SK-N-SH (cell line): ENCODE data around the gene COL24A1. TPM values are rescaled to one million over a fixed set of nuclear protein-coding genes. Genes with fewer than 3 reads are reported as not detected.

Experiments used
- CTCF ChIA-PET: fragments of 300-600, 350-600 bp; formaldehyde crosslinking; extraction: SDS; loops from one replicate; lab custom pipeline; 2021; lab: Yijun Ruan, JAX
- POLR2A ChIA-PET: fragments of 350-600 bp; sonication (Branson Sonifier 250); formaldehyde crosslinking; extraction: SDS; loops from one replicate; lab custom pipeline; 2020; ENCODE audit warnings: antibody characterized with exemption, inconsistent platforms; lab: Yijun Ruan, JAX
- DNase-seq: peaks from one replicate; pipeline ENCODE4 v3.0.0; 2012
- H2AFZ ChIP-seq: fragments of 200-600 bp; sonication (generic); 2 replicates; pipeline ENCODE4 v1.8.1; 2016; ENCODE audit warnings: antibody characterized with exemption, mild to moderate bottlenecking, low read depth
- H3F3A ChIP-seq: fragments of 200-600 bp; sonication (generic); replicated peaks from 2 replicates; pipeline ENCODE3; 2016; ENCODE audit warnings: antibody characterized with exemption, mild to moderate bottlenecking; ENCODE audit not compliant: insufficient read depth
- H3K27ac ChIP-seq, 2 experiments: fragments of 200-500 bp in 1 of 2; fragments of 200-600 bp in 1 of 2; sonication (Bioruptor generic) in 1 of 2; sonication (generic), shearing (Covaris generic) in 1 of 2; 2 replicates each; pipeline versions ENCODE4 v1.5.1 to v1.6.1; 2014 to 2016; ENCODE audit warnings: low read depth in 2 of 2, inconsistent platforms in 1 of 2, low read length in 1 of 2, mild to moderate bottlenecking in 1 of 2, mixed read lengths in 1 of 2
- H3K27me3 ChIP-seq: fragments of 200-600 bp; sonication (generic), shearing (Covaris generic); 2 replicates; pipeline ENCODE4 v1.6.1; 2016; ENCODE audit warnings: mixed run types; ENCODE audit not compliant: insufficient read depth
- H3K36me3 ChIP-seq, 2 experiments: fragments of 200-500 bp in 1 of 2; fragments of 200-600 bp in 1 of 2; sonication (Bioruptor generic) in 1 of 2; sonication (generic) in 1 of 2; replicated peaks in 1 of 2; 2 replicates each; pipeline versions ENCODE3 to v1.5.1; 2014 to 2016; ENCODE audit warnings: low read length in 1 of 2, mild to moderate bottlenecking in 1 of 2; ENCODE audit not compliant: insufficient read depth in 2 of 2, control insufficient read depth in 1 of 2
- H3K4me1 ChIP-seq, 2 experiments: fragments of 200-500 bp in 1 of 2; fragments of 200-600 bp in 1 of 2; sonication (Bioruptor generic) in 1 of 2; sonication (generic), shearing (Covaris generic) in 1 of 2; 2 replicates each; pipeline versions ENCODE4 v1.5.1 to v1.6.1; 2014 to 2016; ENCODE audit warnings: low read depth in 1 of 2, low read length in 1 of 2, mixed run types in 1 of 2; ENCODE audit not compliant: insufficient read depth in 2 of 2, control insufficient read depth in 1 of 2
- H3K4me2 ChIP-seq: fragments of 200-600 bp; sonication (generic), shearing (Covaris generic); 2 replicates; pipeline ENCODE4 v1.6.1; 2017; ENCODE audit warnings: mixed run types
- H3K4me3 ChIP-seq, 2 experiments: fragments of 200-500 bp in 1 of 2; fragments of 200-600 bp in 1 of 2; sonication (Bioruptor generic) in 1 of 2; sonication (generic), shearing (Covaris generic) in 1 of 2; 2 replicates each; pipeline versions ENCODE4 v1.5.1 to v1.8.1; 2014 to 2016; ENCODE audit warnings: low read depth in 2 of 2, inconsistent platforms in 1 of 2, low read length in 1 of 2, mild to moderate bottlenecking in 1 of 2, mixed read lengths in 1 of 2, moderate library complexity in 1 of 2
- H3K79me2 ChIP-seq: fragments of 200-600 bp; sonication (generic); 2 replicates; pipeline ENCODE4 v1.8.1; 2017; ENCODE audit warnings: mild to moderate bottlenecking; ENCODE audit not compliant: insufficient read depth
- H3K9ac ChIP-seq: fragments of 200-600 bp; sonication (generic); 2 replicates; pipeline ENCODE4 v1.6.1; 2017; ENCODE audit warnings: mixed run types
- H3K9me2 ChIP-seq: fragments of 200-600 bp; sonication (generic); 2 replicates; pipeline ENCODE4 v1.6.1; 2017; ENCODE audit warnings: mixed run types
- H3K9me3 ChIP-seq: fragments of 200-600 bp; sonication (generic); 2 replicates; pipeline ENCODE4 v1.6.1; 2017; ENCODE audit warnings: mixed run types, mild to moderate bottlenecking, moderate library complexity
- H4K20me1 ChIP-seq: fragments of 200-600 bp; sonication (generic); 2 replicates; pipeline ENCODE4 v1.6.1; 2017; ENCODE audit warnings: mild to moderate bottlenecking, mixed run types; ENCODE audit not compliant: insufficient read depth
- ELF1 ChIP-seq: IDR thresholded peaks from 2 replicates; pipeline ENCODE4 v1.4.0; 2012
- EP300 ChIP-seq, 2 experiments: IDR thresholded peaks; 2 replicates each; pipeline versions ENCODE4 v1.4.0 to v1.6.1; 2012; ENCODE audit warnings: borderline replicate concordance in 1 of 2, low read depth in 1 of 2, low read length in 1 of 2
- EZH2phosphoT487 ChIP-seq: fragments of 200-600 bp; sonication (generic); IDR thresholded peaks from 2 replicates; pipeline ENCODE4 v1.6.1; 2017; ENCODE audit warnings: low read depth, mixed run types, mild to moderate bottlenecking, antibody characterized with exemption, moderate library complexity, borderline replicate concordance
- FOXJ3 ChIP-seq: sonication (generic); formaldehyde crosslinking; IDR thresholded peaks from 2 replicates; pipeline ENCODE4 v1.5.1; 2020; ENCODE audit warnings: mild to moderate bottlenecking, missing genetic modification reagents
- FOXM1 ChIP-seq: IDR thresholded peaks from 2 replicates; pipeline ENCODE4 v1.4.0; 2012; ENCODE audit warnings: low read depth, mild to moderate bottlenecking
- NFIC ChIP-seq: IDR thresholded peaks from 2 replicates; pipeline ENCODE4 v1.4.0; 2012; ENCODE audit warnings: borderline replicate concordance
- NRF1 ChIP-seq: IDR thresholded peaks from 2 replicates; pipeline ENCODE4 v1.6.1; 2012; ENCODE audit warnings: low read depth, mild to moderate bottlenecking, low read length
- REST ChIP-seq: IDR thresholded peaks from 2 replicates; pipeline ENCODE4 v1.6.1; 2012; ENCODE audit warnings: mild to moderate bottlenecking, low read depth, low read length, moderate library complexity
- RFX5 ChIP-seq: IDR thresholded peaks from 2 replicates; pipeline ENCODE4 v1.6.1; 2012; ENCODE audit warnings: mild to moderate bottlenecking, improper control_type of control experiment, low read length
- RXRA ChIP-seq: IDR thresholded peaks from 2 replicates; pipeline ENCODE4 v1.4.0; 2012; ENCODE audit warnings: low read depth, mild to moderate bottlenecking, borderline replicate concordance
- SMC3 ChIP-seq: IDR thresholded peaks from 2 replicates; pipeline ENCODE4 v1.6.1; 2012; ENCODE audit warnings: low read depth, low read length, improper control_type of control experiment
- TAF1 ChIP-seq: IDR thresholded peaks from 2 replicates; pipeline ENCODE4 v1.6.1; 2012; ENCODE audit warnings: low read depth, mild to moderate bottlenecking, low read length, moderate library complexity, borderline replicate concordance
- TEAD4 ChIP-seq: IDR thresholded peaks from 2 replicates; pipeline ENCODE4 v1.4.0; 2012; ENCODE audit warnings: mild to moderate bottlenecking, borderline replicate concordance; ENCODE audit not compliant: insufficient read depth
- YY1 ChIP-seq: IDR thresholded peaks from 2 replicates; pipeline ENCODE4 v1.4.0; 2012; ENCODE audit warnings: low read depth, mild to moderate bottlenecking
- WGBS: methylation state at CpG from one replicate; pipeline ENCODE4 v1.1.6; 2017; ENCODE audit warnings: low lambda C conversion rate; 5-methylcytosine and 5-hydroxymethylcytosine counted together
- polyA plus RNA-seq, 3 experiments: library from polyadenylated mRNA; depleted of rRNA; stranded (reverse); fragments of >200 nt; gene quantifications; 2 replicates each; pipeline ENCODE4 v1.2.3, GENCODE V29; 2012
- TF ChIP-seq, protein P1 (sequence below): IDR thresholded peaks from 2 replicates; pipeline ENCODE4 v1.4.0; 2012; ENCODE audit warnings: low read depth, borderline replicate concordance
- TF ChIP-seq, protein P2 (sequence below): fragments of 150-350 bp; IDR thresholded peaks from 2 replicates; pipeline ENCODE4 v1.6.1; 2017; ENCODE audit warnings: antibody characterized with exemption, low read length, low read depth, borderline replicate concordance

Gene COL24A1
- polyA plus RNA-seq, 1 of the 3 experiments (the other 2 are of a cell fraction), result not detected

- TF ChIP-seq ELF1 (no peak), RXRA (no peak), EP300 (IDR thresholded peaks at IDR 0.05; ENCODE audit: borderline replicate concordance in 1 of 2, low read depth in 1 of 2, low read length in 1 of 2) (no peak)
These were observed 94.1 kb downstream of the COL24A1 start (continued) for GRCh38 chr1:86062453-86062852.

- Histone ChIP-seq H3K36me3 (no peaks in the 10 kb centered on the region), H3K27me3 (no peaks in the 10 kb centered on the region), H3K4me3 (no peak overlapping the region), H2AFZ (no peak overlapping the region), H3K4me1 (no peaks in the 10 kb centered on the region), H3K79me2 (no peaks in the 10 kb centered on the region), H3K9me2 (no peaks in the 10 kb centered on the region), H3K4me2 (no peak overlapping the region), H3F3A (no peaks in the 10 kb centered on the region), H4K20me1 (no peaks in the 10 kb centered on the region), H3K27ac (no peak overlapping the region), H3K9ac (no peak overlapping the region), H3K9me3 (no peaks in the 10 kb centered on the region)
- no peak for DNase-seq
- ChIA-PET CTCF (no interaction called here), POLR2A (no interaction called here)
- WGBS, result 19% methylated on average over 2 of the region's 2 CpGs
- TF ChIP-seq RXRA (no peak), TAF1 (no peak), YY1 (no peak), TEAD4 (no peak), ELF1 (no peak), FOXJ3 (CRISPR knock-in tag) (no peak), FOXM1 (no peak), EZH2phosphoT487 (no peak), RFX5 (no peak), SMC3 (no peak), NRF1 (no peak), NFIC (no peak), REST (no peak)
- TF ChIP-seq, protein P1, sequence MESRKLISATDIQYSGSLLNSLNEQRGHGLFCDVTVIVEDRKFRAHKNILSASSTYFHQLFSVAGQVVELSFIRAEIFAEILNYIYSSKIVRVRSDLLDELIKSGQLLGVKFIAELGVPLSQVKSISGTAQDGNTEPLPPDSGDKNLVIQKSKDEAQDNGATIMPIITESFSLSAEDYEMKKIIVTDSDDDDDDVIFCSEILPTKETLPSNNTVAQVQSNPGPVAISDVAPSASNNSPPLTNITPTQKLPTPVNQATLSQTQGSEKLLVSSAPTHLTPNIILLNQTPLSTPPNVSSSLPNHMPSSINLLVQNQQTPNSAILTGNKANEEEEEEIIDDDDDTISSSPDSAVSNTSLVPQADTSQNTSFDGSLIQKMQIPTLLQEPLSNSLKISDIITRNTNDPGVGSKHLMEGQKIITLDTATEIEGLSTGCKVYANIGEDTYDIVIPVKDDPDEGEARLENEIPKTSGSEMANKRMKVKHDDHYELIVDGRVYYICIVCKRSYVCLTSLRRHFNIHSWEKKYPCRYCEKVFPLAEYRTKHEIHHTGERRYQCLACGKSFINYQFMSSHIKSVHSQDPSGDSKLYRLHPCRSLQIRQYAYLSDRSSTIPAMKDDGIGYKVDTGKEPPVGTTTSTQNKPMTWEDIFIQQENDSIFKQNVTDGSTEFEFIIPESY, result no peak
- TF ChIP-seq, protein P2, sequence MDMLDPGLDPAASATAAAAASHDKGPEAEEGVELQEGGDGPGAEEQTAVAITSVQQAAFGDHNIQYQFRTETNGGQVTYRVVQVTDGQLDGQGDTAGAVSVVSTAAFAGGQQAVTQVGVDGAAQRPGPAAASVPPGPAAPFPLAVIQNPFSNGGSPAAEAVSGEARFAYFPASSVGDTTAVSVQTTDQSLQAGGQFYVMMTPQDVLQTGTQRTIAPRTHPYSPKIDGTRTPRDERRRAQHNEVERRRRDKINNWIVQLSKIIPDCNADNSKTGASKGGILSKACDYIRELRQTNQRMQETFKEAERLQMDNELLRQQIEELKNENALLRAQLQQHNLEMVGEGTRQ, result no peak
These were observed 95.0 kb downstream of the COL24A1 start for GRCh38 chr1:86061551-86061990.
